Activated T-helper 1 cell treated with anti-CD3 and anti-CD28 coated beads, Interleukin-12 subunit alpha, Interleukin-12 subunit beta, Interleukin-2, Interleukin-4 antibody, amounts not matched to agents 30 ng/mL and 10 ng/mL and 1 ng/mL, durations not matched to agents 14 hours and 24 hours and 36 hours (primary cell): ENCODE measurements around the gene CORIN. TPM values are rescaled to one million over a fixed set of nuclear protein-coding genes. Genes with fewer than 3 reads are reported as not detected.
"Not testable (repeated sequence)": the region's sequence is repeated elsewhere in the genome, so short reads cannot be mapped to it uniquely, and the experiment has no call there.

Experiments used
- DNase-seq: peaks from one replicate; pipeline ENCODE4 v3.0.0; 2021; ENCODE audit warnings: low spot score
- H3K27ac Mint-ChIP-seq: one replicate; pipeline ENCODE4 v1.8.0; 2021; ENCODE audit warnings: mild to moderate bottlenecking, mixed read lengths
- H3K27me3 Mint-ChIP-seq: one replicate; pipeline ENCODE4 v1.8.0; 2022; ENCODE audit warnings: mild to moderate bottlenecking, moderate library complexity, mixed read lengths; ENCODE audit not compliant: insufficient read depth
- H3K36me3 Mint-ChIP-seq: one replicate; pipeline ENCODE4 v1.8.0; 2021; ENCODE audit warnings: low read depth, mixed read lengths
- H3K4me1 Mint-ChIP-seq: one replicate; pipeline ENCODE4 v1.8.0; 2021; ENCODE audit warnings: low read depth, mixed read lengths
- H3K4me3 Mint-ChIP-seq: one replicate; pipeline ENCODE4 v1.8.0; 2021; ENCODE audit warnings: mild to moderate bottlenecking, moderate library complexity, mixed read lengths
- H3K9me3 Mint-ChIP-seq: one replicate; pipeline ENCODE4 v1.8.0; 2021; ENCODE audit warnings: mixed read lengths
- intact Hi-C: fragments of 100-400 bp; cut with micrococcal nuclease; formaldehyde crosslinking; loops from one replicate; pipeline ENCODE4 v1.15.1; 2024
- total RNA-seq: library from RNA; stranded (reverse); gene quantifications from 2 replicates; pipeline ENCODE4 v1.2.3, GENCODE V29; 2022

The CORIN gene
- total RNA-seq, 1 donor from 2014 or later, result not detected

DNA sequence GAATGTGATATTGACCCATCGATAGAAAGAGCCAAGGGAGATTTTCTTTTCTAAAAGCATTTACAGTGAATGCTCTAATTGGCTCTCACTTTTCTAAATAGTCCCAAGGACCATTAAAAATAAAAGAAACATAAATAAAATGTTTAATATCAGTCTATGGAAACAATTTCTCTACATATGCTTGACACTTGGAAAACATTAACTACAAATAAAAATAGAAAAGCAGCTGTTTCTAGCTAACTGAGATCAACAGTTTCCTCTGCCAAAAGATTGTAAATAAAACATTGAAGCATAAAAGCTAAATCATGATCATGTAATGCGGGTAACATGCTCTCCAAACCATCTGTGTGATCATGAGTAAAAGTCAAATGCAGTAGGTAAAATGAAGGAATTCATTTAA, 49.7 kb downstream of the CORIN start:
- intact Hi-C loops, result no loop called here
- Mint-ChIP-seq H3K4me3 (no peak overlapping the region), H3K27me3 (peaks cover 5% of the 10 kb centered on the region), H3K4me1 (no peaks in the 10 kb centered on the region), H3K9me3 (no peaks in the 10 kb centered on the region), H3K27ac (no peak overlapping the region), H3K36me3 (no peaks in the 10 kb centered on the region)
- DNase-seq, result no peak

DNA sequence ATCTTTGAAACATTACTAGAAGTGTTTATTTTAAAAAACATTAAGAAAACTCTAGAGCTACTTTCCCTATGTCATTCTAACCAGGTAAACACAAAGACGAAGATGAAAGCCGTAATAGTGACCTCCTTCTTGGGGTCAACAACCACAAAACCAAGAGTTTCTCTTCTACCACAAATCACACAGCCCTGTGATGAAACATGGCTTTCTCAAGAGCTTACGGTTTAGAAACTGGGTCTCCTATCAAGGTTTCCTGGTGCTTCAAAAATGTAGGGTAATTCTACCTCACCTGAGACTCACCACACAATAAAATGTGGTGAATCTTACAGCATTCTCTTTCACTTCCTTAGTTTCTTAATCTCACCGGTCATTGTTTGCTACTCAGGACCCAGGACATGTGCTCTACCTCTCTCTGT, 50.9 kb downstream of the CORIN start:
- H3K27me3 Mint-ChIP-seq, result peaks cover 14% of the 10 kb centered on the region
- intact Hi-C loops, result no loop called here
- DNase-seq, result no peak
- no peaks in the 10 kb centered on the region for H3K9me3 Mint-ChIP-seq
- H3K4me3 Mint-ChIP-seq, result no peak overlapping the region
- no peaks in the 10 kb centered on the region for H3K4me1 Mint-ChIP-seq
- H3K36me3 Mint-ChIP-seq, result no peaks in the 10 kb centered on the region
- H3K27ac Mint-ChIP-seq, result no peak overlapping the region

DNA sequence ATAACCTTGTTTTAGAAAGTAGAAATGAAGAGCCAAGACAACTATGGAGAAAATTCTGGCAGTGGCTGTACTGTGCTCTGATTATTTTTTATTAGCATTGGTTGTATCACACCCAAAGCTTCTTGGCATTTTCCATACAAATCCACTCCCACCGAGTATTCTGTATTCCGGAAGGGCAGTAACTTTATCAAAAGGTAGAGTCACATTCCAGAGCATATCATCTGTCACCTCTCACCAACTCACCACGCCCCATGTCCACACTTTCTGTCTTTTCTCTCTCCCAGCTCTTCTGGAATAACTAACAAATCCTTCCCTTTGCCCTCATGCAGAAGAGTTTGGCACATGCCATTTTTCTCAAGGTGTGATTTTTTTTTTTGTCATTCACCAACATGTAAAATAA, 52.7 kb downstream of the CORIN start:
- intact Hi-C loops, result no loop called here
- Mint-ChIP-seq H3K27me3 (peaks cover 15% of the 10 kb centered on the region), H3K9me3 (no peaks in the 10 kb centered on the region), H3K4me1 (no peaks in the 10 kb centered on the region), H3K27ac (no peak overlapping the region), H3K36me3 (no peaks in the 10 kb centered on the region), H3K4me3 (no peak overlapping the region)
- DNase-seq, result no peak

DNA sequence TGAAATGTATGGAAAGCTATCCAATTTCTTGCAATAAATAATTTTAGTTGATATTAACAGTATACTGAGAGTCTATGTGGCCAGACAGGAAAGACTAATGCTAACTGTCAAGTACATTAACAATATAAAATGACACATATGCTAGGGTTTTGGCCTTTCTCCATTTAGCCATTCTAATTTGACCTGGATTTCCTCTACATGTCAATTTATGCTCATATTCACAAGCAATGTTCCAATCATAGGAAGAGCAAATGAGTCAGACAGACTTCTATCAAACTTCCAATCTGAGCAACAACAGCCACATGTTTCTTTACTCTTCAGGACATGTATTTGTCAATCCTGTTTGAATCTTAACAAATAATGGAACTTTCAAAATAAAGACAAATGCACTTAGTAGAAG, 53.6 kb downstream of the CORIN start:
- no peak for DNase-seq
- intact Hi-C loops, result no loop called here
- peaks cover 15% of the 10 kb centered on the region for H3K27me3 Mint-ChIP-seq
- no peaks in the 10 kb centered on the region for H3K9me3 Mint-ChIP-seq
- no peak overlapping the region for H3K27ac Mint-ChIP-seq
- no peaks in the 10 kb centered on the region for H3K4me1 Mint-ChIP-seq
- no peaks in the 10 kb centered on the region for H3K36me3 Mint-ChIP-seq
- H3K4me3 Mint-ChIP-seq, result no peak overlapping the region

DNA sequence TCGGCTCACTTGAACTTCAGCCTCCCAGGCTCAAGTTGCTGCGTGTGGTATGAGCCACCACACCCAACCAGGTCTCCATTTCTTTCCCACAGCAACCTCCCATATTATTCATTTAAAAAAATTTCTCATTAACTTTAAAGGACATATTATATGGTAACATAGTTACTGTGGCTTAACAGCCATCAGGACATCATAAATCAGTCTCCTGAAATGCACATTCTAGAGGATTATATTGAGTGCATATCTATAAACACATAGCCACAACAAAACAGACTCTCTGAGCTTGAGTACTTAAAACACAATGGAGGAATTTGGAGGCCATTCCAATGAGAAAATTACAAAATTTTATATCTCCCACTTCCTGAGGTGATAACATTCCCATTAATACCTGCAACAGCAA, 61.5 kb downstream of the CORIN start:
- H3K27me3 Mint-ChIP-seq, result peaks cover 2% of the 10 kb centered on the region
- no peak overlapping the region for H3K27ac Mint-ChIP-seq
- H3K36me3 Mint-ChIP-seq, result no peaks in the 10 kb centered on the region
- DNase-seq, result no peak
- no peak overlapping the region for H3K4me3 Mint-ChIP-seq
- no peaks in the 10 kb centered on the region for H3K4me1 Mint-ChIP-seq
- H3K9me3 Mint-ChIP-seq, result no peaks in the 10 kb centered on the region
- intact Hi-C loops, result no loop called here

DNA sequence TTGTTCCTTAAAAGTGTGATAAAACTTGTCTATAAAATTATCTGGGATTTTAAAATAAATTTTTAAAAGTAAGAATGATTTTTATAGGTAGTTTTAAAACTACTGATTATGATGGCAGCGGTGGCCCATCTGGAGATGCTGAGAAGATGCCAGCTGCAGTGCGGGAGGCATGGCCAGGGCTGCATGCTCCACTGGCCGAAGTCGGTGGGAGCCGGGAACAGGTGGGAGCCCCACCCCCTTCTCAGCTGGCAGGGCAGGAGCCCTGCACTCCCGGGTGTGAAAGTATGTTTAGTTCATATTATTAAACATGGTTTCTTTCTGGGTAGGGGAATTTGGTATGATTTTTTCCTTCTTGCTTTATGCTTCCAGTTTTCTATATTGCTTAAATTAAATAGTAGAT, 63.8 kb downstream of the CORIN start:
- no peaks in the 10 kb centered on the region for H3K9me3 Mint-ChIP-seq
- intact Hi-C loops, result no loop called here

DNA sequence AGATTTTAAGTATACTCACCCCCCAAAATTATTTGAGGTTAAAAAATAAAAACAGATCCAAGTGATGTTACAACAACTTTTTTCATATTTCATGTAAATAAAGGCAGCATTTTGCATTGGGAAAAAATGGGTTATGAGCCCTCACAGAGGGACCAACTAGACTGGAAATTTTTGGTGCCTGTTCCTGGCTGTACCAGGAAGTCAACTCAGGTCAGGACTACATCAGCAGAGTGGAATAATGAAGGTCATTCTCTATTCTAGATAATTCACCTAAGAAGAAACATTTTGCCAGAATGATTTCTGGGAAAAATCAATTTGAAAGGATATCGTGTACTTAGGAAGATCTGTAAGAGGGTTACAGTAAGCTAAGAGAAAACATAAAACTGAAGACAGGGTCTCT, 66.8 kb downstream of the CORIN start:
- no peak for DNase-seq
- peaks cover 2% of the 10 kb centered on the region for H3K27me3 Mint-ChIP-seq
- no peaks in the 10 kb centered on the region for H3K4me1 Mint-ChIP-seq
- no peak overlapping the region for H3K27ac Mint-ChIP-seq
- intact Hi-C loops, result no loop called here
- no peak overlapping the region for H3K4me3 Mint-ChIP-seq
- H3K36me3 Mint-ChIP-seq, result no peaks in the 10 kb centered on the region
- no peaks in the 10 kb centered on the region for H3K9me3 Mint-ChIP-seq

More for the DNA sequence above, 63.8 kb downstream of the CORIN start:
- H3K4me3 Mint-ChIP-seq, result no peak overlapping the region
- no peaks in the 10 kb centered on the region for H3K36me3 Mint-ChIP-seq
- H3K4me1 Mint-ChIP-seq, result no peaks in the 10 kb centered on the region
- DNase-seq, result no peak
- H3K27ac Mint-ChIP-seq, result no peak overlapping the region
- H3K27me3 Mint-ChIP-seq, result peaks cover 2% of the 10 kb centered on the region

DNA sequence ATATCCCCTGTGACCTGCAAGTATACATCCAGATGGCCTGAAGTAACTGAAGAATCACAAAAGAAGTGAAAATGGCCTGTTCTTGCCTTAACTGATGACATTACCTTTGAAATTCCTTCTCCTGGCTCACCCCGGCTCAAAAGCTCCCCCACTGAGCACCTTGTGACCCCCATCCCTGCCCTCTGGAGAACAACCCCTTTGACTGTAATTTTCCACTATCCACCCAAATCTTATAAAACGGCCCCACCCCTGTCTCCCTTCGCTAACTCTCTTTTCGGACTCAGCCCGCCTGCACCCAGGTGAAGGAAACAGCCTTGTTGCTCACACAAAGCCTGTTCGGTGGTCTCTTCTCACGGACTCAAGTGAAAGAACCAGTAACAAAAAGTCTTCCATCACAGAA, 69.9 kb downstream of the CORIN start:
- H3K4me3 Mint-ChIP-seq, intact Hi-C loops, H3K27ac Mint-ChIP-seq: not testable (repeated sequence)

DNA sequence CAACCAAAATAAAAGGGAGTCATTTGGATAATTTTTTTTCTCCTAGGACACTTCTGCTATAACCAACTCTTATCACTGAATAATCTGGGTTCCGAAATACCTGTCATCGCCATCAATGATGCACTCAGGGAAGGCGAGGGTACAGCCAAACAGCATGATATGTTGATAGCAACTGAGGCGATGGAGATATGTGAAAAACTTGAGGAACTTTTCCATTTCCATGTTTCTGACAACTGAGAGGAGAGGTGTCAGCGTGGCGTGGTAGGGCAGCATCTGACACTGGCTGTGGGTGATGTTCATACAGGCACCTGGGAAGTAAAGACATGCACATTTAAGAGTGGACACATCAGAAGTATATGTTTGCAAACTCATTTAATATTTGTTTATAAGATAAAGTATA, 74.6 kb downstream of the CORIN start:
- Mint-ChIP-seq H3K36me3 (no peaks in the 10 kb centered on the region), H3K27me3 (peaks cover 4% of the 10 kb centered on the region), H3K4me1 (no peaks in the 10 kb centered on the region), H3K4me3 (no peak overlapping the region), H3K9me3 (peaks cover 3% of the 10 kb centered on the region), H3K27ac (no peak overlapping the region)
- DNase-seq, result no peak
- intact Hi-C loops, result no loop called here

More for the DNA sequence above, 69.9 kb downstream of the CORIN start:
- H3K9me3 Mint-ChIP-seq, DNase-seq, H3K36me3 Mint-ChIP-seq, H3K27me3 Mint-ChIP-seq, H3K4me1 Mint-ChIP-seq: not testable (repeated sequence)

DNA sequence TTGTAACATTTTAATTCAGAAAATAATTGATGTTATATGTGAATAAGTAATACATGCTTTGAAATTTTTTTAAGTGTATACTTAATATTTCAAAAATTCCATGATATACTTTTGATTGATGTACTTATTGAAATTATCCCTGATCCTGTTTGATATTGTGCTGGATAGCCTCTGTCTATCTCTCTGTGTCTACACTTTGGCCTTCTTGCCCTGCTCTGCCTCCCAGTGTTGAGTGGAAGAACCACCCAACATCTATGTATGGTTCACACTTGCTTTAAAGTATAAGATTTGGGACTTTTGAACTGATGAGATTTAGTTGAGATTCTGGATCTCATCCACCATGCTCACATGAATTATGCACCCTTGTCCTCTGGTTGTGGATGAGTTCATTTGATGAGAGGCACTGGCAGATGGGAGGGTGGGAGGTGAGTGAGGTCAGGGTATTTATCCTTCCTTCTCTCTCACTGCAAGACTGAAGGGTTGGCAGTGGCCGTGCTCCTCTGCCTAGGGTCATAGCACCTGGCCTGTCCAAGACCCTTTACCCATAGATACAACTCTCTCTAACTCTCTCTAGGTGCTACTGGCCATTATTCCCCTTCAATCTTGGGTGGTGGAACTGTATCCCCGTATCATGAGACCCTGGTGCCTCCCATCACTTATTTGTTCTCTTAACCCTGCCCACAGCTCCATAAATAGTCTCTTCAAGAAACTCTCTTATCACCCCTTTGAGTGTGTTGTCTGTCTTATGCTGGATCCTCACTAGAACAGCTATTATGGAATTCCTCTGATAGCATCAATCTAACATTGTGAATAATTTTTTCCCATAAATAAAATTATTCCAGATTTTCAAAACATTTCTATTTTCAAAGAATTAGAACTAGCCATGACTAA, 75.2 kb downstream of the CORIN start:
- Mint-ChIP-seq H3K9me3 (peaks cover 3% of the 10 kb centered on the region), H3K27me3 (peaks cover 4% of the 10 kb centered on the region), H3K4me1 (no peaks in the 10 kb centered on the region), H3K27ac (no peak overlapping the region), H3K36me3 (no peaks in the 10 kb centered on the region), H3K4me3 (no peak overlapping the region)
- intact Hi-C loops, result no loop called here
- DNase-seq, result no peak

DNA sequence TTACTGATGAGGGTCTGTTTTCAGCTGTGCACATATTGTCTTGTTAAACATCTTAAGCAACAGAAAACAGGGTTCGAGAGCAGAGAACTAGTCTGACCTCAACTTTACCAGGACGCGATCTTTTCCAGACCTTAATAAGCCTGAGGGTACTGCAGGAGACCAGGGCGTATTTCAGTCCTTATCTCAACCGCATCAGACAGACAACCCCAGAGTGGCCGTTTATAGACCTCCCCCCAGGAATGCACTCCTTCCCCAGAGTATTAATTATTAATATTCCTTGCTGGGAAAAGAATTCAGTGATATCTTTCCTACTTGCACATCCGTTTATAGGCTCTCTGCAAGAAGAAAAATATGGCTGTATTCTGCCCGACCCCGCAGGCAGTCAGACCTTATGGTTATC, 84.6 kb downstream of the CORIN start:
- H3K4me3 Mint-ChIP-seq, H3K36me3 Mint-ChIP-seq, H3K4me1 Mint-ChIP-seq, H3K9me3 Mint-ChIP-seq, intact Hi-C loops, H3K27ac Mint-ChIP-seq, H3K27me3 Mint-ChIP-seq, DNase-seq: not testable (repeated sequence)

DNA sequence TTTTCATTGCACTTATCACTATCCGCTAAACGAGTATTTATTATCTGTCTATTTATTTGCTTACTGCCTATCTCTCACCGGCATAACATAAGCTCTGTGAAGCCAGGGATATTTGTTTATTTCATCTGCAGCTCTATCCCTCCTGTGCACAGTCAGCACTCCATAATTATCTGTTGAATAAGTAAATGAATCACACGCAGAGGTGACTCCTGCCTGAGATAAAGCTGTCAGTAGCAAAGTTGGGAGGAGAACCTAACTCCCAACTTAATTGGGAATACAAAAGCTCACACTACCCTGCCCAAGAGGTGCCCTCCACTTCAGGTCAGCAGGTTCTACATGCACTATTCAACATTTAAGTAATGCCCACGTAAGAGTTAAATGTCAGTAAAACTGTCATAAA, 85.7 kb downstream of the CORIN start:
- Mint-ChIP-seq H3K4me3 (no peak overlapping the region), H3K36me3 (no peaks in the 10 kb centered on the region), H3K9me3 (peaks cover 5% of the 10 kb centered on the region), H3K4me1 (no peaks in the 10 kb centered on the region), H3K27me3 (peaks cover 2% of the 10 kb centered on the region), H3K27ac (no peak overlapping the region)
- intact Hi-C loops, result no loop called here
- DNase-seq, result no peak

DNA sequence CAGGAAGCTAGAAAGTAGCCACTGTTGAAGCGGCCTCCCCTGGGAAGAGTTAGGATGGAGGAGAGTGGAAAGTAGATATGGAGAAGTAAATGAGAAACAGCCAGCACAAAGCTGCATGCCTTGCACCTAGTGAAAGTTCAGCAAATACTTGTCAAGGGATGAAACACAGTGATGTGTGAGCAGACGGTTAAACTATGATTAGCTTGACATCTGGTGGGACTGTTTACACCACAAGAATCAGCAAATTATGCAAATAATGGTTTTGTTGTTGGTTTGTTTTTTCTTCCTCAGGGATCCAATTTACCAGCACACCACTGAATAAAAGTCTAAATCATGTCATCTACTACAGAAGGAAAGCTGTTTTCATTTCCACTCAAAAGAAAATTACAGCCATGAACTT, 87.1 kb downstream of the CORIN start:
- Mint-ChIP-seq H3K27me3 (no peaks in the 10 kb centered on the region), H3K27ac (no peak overlapping the region), H3K4me1 (no peaks in the 10 kb centered on the region), H3K36me3 (no peaks in the 10 kb centered on the region), H3K4me3 (no peak overlapping the region), H3K9me3 (peaks cover 5% of the 10 kb centered on the region)
- intact Hi-C loops, result no loop called here
- DNase-seq, result no peak

DNA sequence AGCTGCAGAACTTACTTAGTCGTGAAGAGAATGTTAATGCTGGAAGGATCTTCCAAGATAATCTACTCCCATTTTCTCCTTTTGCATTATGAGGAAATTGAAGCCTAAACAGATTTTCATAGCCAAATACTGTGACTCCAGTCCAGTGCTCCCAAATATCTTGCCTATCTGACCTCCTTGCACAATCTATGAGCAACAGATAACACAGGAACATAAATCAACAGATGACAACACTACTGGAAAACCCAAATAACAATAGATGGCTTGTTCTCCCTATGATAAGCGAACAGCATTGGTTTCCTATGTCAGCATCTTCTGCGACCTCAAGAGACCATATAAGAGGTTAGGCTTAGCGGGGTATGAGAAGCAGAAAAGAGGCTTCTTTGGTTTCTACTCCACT, 88.0 kb downstream of the CORIN start:
- Mint-ChIP-seq H3K36me3 (no peaks in the 10 kb centered on the region), H3K9me3 (peaks cover 5% of the 10 kb centered on the region)

More for the DNA sequence above, 88.0 kb downstream of the CORIN start:
- Mint-ChIP-seq H3K4me3 (no peak overlapping the region), H3K27ac (no peak overlapping the region), H3K4me1 (no peaks in the 10 kb centered on the region), H3K27me3 (peaks cover 3% of the 10 kb centered on the region)
- intact Hi-C loops, result no loop called here
- DNase-seq, result no peak
